GM19099 (cell line): ENCODE measurements around the gene MAN2B2.

Experiments
- POLR2A ChIP-seq: IDR thresholded peaks from 3 replicates; pipeline ENCODE4 v1.6.1; 2011; ENCODE audit warnings: low read depth; ENCODE audit not compliant: insufficient read length; ENCODE audit errors: extremely low read depth

The MAN2B2 gene

DNA sequence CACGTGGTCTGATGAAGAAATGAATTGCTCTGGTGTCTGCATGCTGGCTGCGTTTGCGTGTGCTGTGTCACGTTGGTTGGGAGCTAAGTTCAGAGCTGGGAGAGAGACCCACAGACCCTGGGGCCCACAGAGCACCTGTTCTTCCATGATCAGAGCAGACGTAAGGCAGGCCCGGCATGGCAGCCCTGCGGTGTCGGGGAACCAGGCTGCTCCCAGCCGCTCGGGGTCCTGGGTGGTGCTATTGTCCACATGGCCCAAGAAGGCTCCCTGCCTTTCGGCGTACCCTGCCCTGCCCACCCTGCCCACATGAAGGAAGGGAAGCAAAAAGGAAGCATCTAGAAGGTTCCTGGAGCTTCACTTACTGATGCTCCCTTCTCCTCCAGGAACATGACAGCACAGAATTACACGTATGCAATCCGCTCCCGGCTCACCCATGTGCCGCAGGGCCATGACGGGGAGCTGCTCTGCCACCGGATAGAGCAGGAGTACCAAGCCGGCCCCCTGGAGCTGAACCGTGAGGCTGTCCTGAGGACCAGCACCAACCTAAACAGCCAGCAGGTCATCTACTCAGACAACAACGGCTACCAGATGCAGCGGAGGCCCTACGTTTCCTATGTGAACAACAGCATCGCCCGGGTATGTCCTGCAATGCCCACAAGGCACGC, 34.6 kb downstream of the MAN2B2 start:
- no peak for TF ChIP-seq POLR2A

DNA sequence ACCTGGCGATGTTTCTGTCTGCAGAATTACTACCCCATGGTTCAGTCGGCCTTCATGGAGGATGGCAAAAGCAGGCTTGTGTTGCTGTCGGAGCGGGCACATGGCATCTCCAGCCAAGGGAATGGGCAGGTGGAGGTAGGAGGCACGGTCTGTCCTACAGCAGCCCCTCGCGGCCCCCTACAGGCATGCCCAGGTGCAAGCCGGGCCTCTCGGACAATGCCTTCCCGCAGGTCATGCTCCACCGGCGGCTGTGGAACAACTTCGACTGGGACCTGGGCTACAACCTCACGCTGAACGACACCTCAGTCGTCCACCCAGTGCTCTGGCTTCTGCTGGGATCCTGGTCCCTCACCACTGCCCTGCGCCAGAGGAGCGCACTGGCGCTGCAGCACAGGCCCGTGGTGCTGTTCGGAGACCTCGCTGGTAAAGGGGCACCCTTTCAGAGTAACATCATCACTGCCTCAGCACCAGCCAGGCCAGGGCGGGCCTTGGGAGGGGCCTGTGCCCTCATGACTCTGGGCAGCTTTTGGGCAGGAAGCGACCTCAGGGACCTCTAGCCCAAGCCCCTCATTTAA, 36.0 kb downstream of the MAN2B2 start:
- TF ChIP-seq POLR2A, result no peak

DNA sequence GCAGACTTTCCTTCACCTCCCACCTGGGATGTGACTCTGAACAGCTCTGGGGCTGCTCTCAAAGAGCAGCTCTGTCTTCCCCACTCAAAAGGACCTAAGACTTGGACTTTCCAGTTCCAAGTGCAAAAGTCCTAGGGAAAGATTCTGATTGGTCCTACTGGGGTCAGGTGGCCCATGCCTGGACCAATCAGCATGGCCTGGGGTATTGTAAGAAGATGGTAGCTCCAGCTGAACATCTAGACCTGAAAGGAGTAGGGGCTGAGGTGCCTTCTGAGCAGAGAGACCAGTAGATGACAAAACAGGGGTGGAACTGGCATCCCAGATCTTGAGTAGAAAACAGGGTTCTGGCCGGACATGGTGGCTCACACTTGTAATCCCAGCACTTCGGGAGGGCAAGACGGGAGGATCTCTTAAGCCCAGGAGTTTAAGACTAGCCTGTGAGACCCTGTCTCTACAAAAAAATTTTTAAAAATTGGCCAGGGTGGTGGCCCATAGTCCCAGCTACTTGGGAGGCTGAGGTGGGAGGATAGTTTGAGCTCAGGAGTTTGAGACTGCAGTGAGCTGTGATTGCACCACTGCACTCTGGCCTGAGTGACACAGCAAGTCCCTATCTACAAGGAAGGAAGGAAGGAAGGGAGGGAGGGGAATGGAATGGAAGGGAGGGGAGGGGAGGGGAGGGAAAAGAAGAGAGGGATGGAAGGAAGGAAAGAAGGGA, 38.1 kb downstream of the MAN2B2 start:
- no peak for TF ChIP-seq POLR2A

DNA sequence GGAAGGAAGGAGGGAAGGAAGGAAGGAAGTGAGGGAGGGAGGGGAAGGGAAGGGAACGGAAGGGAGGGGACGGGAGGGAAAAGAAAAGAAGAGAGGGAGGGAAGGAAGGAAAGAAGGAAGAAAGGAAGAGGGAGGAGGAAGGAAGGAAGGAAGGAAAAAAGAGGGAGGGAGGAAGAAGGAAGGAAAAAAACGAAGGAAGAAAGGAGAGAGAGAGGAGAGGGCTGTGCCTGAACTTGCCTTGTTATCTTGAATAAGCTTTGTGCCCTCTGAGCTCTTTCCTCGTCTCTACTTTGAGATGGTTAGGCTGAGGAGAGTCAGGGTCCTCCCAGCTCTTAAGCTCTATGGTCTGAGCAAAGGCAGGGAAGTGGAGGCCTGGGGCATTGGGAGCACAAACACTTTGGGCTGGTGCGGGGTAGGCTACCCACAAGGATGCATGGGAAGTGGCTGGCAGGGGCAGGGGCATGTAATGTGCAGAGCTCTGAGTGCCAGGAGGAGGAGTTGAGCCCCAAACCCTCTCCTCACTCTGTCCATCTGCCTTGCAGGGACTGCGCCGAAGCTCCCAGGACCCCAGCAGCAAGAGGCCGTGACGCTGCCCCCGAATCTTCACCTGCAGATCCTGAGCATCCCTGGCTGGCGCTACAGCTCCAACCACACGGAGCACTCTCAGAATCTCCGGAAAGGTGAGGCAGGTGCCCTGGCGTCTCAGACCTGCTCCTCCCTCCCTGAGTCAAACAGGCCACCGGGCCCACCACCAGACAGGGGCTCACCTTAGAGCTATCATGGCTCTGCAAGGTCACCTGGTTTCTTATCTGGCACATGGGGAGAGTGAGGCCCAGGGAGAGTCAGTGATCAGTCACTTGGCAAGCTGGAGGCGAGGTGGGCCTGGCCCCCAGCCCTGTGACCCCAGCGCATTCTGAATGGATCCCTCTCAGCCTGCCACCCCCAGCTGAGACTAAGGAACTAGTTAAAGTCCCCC, 39.0 kb downstream of the MAN2B2 start:
- no peak for TF ChIP-seq POLR2A

DNA sequence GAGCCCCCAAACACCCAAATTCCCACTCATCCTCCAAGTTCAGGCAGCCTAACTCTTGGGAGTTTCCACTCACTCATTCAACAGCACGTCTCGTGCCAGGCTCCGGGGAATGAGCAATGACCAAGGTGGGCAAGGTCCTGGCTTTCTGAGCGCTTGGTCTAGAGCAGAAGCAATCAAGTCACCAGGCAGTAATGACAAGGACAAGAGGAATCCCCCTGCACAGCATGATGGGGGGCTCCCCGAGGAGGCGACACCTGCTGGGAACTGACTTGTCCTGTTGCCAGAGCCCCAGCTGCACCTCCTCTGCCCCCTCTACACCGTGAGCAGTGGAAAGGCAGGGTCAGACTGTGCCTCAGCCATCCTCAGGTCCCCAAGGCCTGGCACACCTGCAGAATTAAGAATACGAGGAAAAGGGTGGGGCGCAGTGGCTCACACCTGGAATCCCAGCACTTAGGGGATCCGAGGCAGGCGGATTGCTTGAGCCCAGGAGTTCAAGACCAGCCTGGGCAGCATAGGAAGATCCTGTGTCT, 39.8 kb downstream of the MAN2B2 start:
- no peak for TF ChIP-seq POLR2A

DNA sequence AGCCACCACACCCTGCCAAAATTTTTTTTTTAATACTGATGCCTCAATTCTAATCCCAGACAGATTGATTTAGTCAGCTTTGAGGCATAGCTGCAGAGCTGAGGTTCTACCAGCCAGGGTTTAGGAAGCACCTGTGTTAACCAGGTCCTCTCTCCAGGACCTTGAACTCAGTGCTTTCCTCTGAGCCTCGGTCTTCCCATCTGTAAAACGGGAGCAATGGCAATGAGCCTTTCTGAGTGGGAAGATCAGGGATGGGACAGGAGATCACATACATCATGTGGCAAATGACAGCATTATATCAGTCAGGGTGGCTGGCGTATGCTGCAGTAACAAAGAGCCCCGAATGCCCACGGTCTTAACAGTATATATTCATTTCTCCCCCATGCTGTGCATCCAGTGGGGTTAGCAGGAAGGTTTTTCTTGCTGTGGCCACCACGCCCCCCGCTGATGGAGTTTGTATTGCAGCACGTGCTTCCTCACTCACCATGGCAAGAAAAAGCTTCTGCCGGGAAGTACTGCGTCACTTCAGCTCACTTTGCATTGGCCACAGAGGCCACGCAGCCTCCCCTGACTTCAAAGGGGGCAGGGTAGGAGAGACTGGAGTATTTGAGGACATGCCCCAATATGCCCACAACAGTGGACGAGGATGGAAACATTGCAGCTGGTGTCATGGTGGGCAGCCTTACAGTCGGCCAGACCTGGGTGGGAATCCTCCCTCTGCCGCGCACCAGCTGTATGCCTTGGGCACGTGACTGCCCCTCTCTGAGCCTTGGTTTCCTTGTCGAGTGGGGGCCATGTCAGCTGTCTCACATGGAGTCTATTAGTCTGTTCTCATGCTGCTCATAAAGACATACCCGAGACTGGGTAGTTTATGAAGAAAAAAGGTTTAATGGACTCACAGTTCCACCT, 41.4 kb downstream of the MAN2B2 start:
- TF ChIP-seq POLR2A, result no peak

DNA sequence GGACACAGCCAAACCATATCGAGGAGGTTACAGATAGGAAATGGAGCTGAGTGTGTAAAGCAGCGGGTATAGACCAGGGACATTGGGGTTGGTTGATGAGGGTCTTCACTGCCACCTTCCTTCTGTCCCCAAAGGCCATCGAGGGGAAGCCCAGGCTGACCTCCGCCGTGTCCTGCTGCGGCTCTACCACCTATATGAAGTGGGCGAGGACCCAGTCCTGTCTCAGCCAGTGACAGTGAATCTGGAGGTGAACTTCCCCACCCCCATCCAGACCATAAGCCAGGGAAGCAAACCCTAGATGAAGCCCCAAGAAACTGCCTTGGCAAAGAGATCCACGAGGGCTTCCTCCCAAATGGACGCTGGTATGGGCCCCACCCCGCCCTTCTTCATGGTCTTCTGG, 42.3 kb downstream of the MAN2B2 start:
- TF ChIP-seq POLR2A, result no peak

DNA sequence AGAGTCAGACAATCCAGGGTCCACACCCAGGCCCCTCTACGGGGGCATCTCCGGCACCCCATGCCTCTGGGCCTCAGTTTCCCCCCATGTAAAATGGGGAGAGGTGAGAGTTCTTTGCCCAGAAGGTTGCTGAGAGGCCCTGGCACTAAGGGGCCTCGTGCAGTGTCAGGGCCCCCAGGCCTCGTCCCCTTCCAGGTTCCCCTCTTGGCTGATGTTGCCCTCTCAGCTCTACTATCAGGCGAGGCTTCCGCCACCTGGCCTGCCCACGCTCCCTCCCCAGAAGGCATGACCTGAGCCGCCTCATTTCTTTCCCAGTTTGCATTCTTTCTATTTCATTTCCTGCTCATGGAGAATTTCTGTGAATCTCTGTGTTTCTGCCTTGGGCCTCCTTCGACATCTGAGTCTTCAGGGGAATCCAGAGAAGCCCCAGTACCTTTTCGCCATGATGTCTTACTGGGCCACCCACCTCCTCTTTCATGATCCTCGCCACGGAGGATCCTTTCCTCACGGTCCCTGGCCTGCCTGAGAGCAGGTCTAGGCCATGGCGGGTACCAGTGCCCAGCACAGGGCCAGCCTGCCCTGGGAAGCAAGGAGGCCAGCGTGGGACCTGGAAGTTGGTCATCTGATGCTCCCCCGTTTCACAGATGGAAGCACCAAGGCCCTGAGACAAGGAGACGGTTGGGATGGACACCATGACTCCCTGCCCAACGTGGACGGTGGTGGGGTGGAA, 43.6 kb downstream of the MAN2B2 start:
- TF ChIP-seq POLR2A, result no peak

DNA sequence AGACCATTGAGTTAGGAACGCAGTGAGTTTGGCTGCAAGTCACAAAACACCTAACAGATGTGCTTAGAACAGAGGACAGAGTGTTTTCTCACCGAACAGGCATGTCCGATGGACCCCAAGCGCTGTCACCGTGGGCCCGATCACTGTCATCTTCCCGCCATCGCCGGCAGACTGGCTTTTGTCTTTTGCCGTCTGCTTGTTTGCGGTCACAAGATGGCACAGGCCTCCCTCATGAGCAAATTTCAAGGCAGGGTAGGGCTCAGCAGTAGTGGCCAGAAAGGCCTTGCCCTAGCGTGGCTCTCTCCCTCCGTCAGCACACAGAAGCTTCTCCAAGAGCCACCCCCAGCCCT, 44.1 kb downstream of the MAN2B2 start:
- no peak for TF ChIP-seq POLR2A

DNA sequence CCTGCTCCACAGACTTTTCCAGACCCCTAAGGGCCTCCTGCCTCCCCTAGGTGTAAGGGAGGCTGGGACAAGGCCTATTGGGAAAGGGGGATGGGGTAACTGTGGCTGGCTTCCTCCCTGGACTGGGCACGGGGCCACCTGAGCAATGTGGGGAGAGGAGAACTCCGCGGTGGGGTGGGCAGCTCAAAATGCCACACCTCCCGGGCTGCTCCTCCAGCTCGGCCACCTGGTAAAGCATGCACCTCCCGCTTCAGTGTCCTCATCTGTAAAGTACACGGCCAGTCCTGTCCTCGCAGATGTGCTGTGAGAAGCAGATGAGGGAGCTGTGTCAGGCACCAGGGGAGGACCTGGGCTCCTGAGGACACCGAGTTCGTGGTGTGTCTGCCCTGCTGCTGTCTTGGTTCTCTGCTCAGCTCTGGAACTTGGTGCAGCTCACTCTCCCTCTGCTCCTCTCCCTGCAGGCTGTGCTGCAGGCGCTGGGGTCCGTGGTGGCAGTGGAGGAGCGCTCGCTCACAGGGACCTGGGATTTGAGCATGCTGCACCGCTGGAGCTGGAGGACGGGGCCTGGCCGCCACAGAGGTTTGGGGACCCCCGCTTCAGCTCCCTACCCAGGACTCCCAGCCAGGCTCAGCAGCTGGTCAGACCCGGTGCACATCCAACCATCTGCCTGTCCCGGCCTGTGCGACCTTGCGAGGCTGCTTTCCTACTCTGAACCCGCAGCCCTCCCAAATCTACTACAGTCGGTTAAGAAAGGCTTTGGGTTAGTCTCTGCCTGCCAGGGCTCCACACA, 44.7 kb downstream of the MAN2B2 start:
- no peak for TF ChIP-seq POLR2A

DNA sequence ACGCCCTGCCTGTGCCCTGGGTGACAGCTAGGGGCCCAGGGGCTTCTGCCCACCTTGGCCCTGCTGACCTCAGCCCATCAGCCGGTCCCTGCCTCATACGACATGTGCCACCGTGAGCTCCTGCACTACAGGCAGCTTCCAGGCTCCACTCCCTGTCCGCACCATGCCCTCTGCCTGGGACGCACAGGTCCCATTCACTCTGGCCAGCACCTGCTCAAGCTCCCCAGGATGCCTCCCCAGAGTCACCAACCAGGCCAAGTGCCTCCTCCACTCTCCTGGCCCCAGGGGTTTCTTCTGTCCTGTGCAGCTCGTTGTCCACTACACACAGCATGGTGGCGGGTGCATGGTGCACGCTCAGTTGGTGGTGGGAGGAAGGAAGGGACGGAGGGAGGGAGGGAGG, 45.3 kb downstream of the MAN2B2 start:
- TF ChIP-seq POLR2A, result no peak

DNA sequence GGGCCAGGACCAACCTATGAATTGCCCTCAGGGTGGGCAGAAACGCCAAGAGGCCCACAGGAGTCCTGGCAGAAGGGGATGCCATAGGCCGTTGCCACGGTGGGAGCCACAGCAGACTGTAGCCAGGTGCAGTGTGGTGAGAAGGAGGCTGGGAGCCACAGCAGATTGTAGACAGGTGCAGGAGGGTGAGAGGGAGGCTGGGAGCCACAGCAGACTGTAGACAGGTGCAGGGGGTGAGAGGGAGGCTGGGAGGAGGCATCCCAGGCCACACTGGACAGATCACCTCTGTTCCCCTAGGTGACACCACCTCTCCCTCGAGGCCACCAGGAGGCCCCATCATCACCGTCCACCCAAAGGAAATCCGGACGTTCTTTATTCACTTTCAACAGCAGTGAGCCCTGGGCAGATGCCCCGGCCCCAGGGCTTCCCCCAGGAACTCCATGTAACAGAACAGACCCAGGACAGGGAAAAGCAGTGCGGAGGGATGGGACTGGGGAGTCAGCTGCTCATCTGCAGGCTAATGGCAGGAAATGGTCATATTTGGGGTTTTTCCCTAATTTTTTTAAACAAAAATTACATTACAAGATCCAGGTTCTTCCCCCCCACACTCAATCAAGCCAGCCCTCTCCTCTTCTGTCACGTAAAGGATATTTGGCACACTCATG, 46.0 kb downstream of the MAN2B2 start:
- TF ChIP-seq POLR2A, result no peak

DNA sequence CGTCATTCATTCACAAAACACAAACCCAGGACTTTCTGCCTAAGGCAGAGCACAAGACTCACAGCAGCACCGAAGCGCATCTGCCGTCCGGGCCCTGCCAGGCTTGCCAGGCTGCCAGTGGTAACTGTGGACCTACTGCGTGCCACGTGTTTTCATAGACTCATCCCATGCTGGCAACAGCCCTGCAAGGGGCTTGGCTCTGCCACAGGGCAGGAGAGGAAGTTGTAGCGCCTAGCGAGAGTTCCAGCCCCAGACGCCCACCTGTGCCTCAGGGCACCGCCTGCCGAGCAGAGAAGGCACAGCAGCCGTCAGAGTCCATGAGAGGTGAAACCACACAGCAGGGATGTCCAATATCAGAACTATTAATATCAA, 46.6 kb downstream of the MAN2B2 start:
- TF ChIP-seq POLR2A, result no peak

DNA sequence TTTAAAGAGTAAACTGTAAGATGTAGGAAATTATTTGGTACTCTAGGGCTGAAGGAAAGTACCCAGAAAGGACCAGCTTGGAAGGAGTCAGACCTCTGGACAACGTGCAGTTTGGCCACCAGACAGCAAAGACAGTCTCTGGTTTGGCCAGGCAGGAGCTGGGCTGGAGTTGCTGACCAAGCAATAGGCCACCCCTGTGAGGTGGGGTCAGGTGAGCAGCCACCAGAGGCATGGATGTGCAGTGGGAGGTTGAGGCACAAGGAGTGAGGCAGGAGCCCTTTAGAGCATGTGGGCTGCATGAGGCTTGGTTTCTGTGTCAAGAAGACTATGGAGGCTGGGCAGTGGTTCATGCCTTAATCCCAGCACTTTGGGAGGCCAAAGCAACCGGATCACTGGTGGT, 47.8 kb downstream of the MAN2B2 start:
- TF ChIP-seq POLR2A, result no peak
